NB4 (cell line): ENCODE measurements around the gene CADPS.

ENCODE experiments used
- CTCF ChIP-seq: IDR thresholded peaks from one replicate; pipeline ENCODE4 v1.5.1; 2012; ENCODE audit warnings: low read depth, low read length
- MAX ChIP-seq: IDR thresholded peaks from 2 replicates; pipeline ENCODE4 v1.6.1; 2011; ENCODE audit warnings: low read depth, low read length
- MYC ChIP-seq: IDR thresholded peaks from 2 replicates; pipeline ENCODE4 v1.6.1; 2011; ENCODE audit warnings: low read depth, low read length
- POLR2A ChIP-seq: IDR thresholded peaks from 2 replicates; pipeline ENCODE4 v1.6.1; 2011; ENCODE audit warnings: mild to moderate bottlenecking; ENCODE audit not compliant: insufficient read length; ENCODE audit errors: extremely low read depth

GRCh38 chr3:62895901-62896300, 20.7 kb upstream of the CADPS start:
- TF ChIP-seq CTCF (no peak), POLR2A (no peak), MAX (no peak), MYC (no peak)
